ENCODE results near the gene ROR2. TPM values are rescaled to one million over a fixed set of nuclear protein-coding genes. Genes with fewer than 3 reads are reported as not detected.

ROR2 gene
- total RNA-seq, 1 donor from 2014 or later, result not detected

DNA sequence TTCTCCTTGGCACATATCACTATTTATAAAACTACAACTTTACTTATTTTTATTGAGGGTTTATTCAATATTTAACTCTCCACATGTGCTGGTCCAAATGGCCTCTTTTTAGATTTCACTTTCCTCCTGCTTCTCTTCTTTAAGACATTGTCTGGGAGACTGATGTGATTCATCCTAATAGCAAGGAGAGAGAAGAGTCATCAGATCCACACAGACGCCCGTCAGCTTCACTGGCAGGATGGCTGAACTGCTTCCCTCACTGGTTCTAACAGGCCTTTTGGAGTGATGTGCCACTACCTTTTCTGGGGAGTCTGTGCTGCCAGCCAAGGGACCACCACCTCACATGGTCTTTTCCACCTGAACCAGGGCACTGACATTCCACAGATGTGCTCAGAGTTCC is 16.5 kb upstream of the ROR2 start:
- DNase-seq (ENCODE audit: low spot score), result no peak
- H3K27me3 Mint-ChIP-seq (ENCODE audit: low read depth), result peaks cover 26% of the 10 kb centered on the region
- intact Hi-C loops (cut with micrococcal nuclease), result no loop called here
- no peaks in the 10 kb centered on the region for H3K36me3 Mint-ChIP-seq (ENCODE audit: low read depth)
- H3K4me1 Mint-ChIP-seq (ENCODE audit: low read depth), result no peaks in the 10 kb centered on the region
- no peaks in the 10 kb centered on the region for H3K9me3 Mint-ChIP-seq
- H3K27ac Mint-ChIP-seq, result no peak overlapping the region
- no peak overlapping the region for H3K4me3 Mint-ChIP-seq (ENCODE audit: low read depth)

GRCh38 chr9:91963711-91964240 is 13.7 kb upstream of the ROR2 start:
- Mint-ChIP-seq H3K27ac (no peak overlapping the region), H3K27me3 (ENCODE audit: low read depth) (peaks cover 21% of the 10 kb centered on the region), H3K4me3 (ENCODE audit: low read depth) (no peak overlapping the region), H3K9me3 (peaks cover 7% of the 10 kb centered on the region), H3K4me1 (ENCODE audit: low read depth) (no peaks in the 10 kb centered on the region), H3K36me3 (ENCODE audit: low read depth) (no peaks in the 10 kb centered on the region)
- DNase-seq (ENCODE audit: low spot score), result no peak
- intact Hi-C loops (cut with micrococcal nuclease), result no loop called here

DNA sequence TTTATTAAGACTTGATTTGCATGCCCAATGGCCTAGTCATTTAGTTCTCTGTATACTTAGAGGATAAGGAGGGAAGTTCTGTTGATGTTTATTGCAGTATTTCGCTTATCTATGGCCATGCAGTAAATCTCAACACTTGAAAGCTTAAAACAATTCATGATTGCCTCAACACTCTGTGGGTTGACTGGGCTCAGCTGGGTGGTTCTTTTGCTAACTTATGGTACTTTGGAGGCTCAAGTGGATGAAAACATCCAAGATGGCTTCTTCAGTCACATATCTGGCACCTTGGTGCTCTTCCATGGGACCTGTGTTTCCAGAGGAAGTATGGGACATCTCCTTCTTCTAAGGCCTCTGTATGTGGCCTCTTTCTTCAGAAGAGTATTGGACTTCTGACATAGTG is 10.3 kb upstream of the ROR2 start:
- Mint-ChIP-seq H3K4me1 (ENCODE audit: low read depth) (no peaks in the 10 kb centered on the region), H3K9me3 (peaks cover 7% of the 10 kb centered on the region), H3K27ac (no peak overlapping the region), H3K36me3 (ENCODE audit: low read depth) (no peaks in the 10 kb centered on the region), H3K27me3 (ENCODE audit: low read depth) (no peaks in the 10 kb centered on the region), H3K4me3 (ENCODE audit: low read depth) (no peak overlapping the region)
- no peak for DNase-seq (ENCODE audit: low spot score)
- intact Hi-C loops (cut with micrococcal nuclease), result no loop called here

GRCh38 chr9:91958174-91958573 is 8.1 kb upstream of the ROR2 start:
- intact Hi-C loops (cut with micrococcal nuclease), result no loop called here

DNA sequence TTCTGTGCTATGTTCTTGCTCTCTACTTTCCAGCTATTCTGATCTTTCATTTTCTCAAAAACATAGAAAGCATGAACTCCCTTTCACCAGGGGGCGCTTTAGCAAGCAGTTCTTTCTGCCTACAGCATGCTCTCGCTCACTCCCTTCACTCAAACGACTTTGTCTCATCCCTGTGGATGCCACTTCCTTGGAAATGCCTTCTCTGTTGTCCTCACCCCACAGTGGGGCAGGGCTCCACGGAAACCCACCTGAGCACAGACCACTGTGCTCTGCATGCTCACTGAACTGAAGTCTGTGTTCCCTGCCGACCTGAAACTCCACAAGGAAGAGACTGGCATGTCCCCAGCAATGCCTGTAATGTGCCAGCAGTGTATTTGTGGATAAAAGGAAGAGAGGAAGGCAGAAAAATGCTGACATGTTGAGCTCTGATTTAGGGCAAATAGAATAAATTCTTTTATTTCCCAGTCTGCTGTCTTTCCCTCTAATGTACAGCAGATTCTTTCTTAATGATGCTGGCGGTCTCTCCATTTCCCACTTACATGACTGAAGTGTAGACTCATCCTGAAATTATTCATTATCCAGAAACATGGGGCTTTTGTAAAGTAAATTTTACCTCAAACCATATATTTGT is 4.9 kb upstream of the ROR2 start:
- DNase-seq (ENCODE audit: low spot score), result no peak
- H3K4me1 Mint-ChIP-seq (ENCODE audit: low read depth), result peaks cover 4% of the 10 kb centered on the region
- H3K27ac Mint-ChIP-seq, result no peak overlapping the region
- H3K27me3 Mint-ChIP-seq (ENCODE audit: low read depth), result peaks cover 40% of the 10 kb centered on the region
- no peaks in the 10 kb centered on the region for H3K36me3 Mint-ChIP-seq (ENCODE audit: low read depth)
- no peaks in the 10 kb centered on the region for H3K9me3 Mint-ChIP-seq
- intact Hi-C loops (cut with micrococcal nuclease), result loop anchor here (5.0 kb wide), 1 partner anchor 178 kb away; no protein-coding TSS in a partner anchor
- H3K4me3 Mint-ChIP-seq (ENCODE audit: low read depth), result no peak overlapping the region

More at GRCh38 chr9:91958174-91958573, 8.1 kb upstream of the ROR2 start:
- DNase-seq (ENCODE audit: low spot score), result no peak
- Mint-ChIP-seq H3K27me3 (ENCODE audit: low read depth) (peaks cover 13% of the 10 kb centered on the region), H3K27ac (no peak overlapping the region), H3K4me3 (ENCODE audit: low read depth) (no peak overlapping the region), H3K9me3 (peaks cover 7% of the 10 kb centered on the region), H3K36me3 (ENCODE audit: low read depth) (no peaks in the 10 kb centered on the region), H3K4me1 (ENCODE audit: low read depth) (peaks cover 4% of the 10 kb centered on the region)

- Mint-ChIP-seq H3K36me3 (ENCODE audit: low read depth) (no peaks in the 10 kb centered on the region), H3K9me3 (no peaks in the 10 kb centered on the region), H3K4me3 (ENCODE audit: low read depth) (no peak overlapping the region), H3K4me1 (ENCODE audit: low read depth) (peaks cover 4% of the 10 kb centered on the region), H3K27ac (no peak overlapping the region), H3K27me3 (ENCODE audit: low read depth) (peaks cover 40% of the 10 kb centered on the region)
- no peak for DNase-seq (ENCODE audit: low spot score)
- intact Hi-C loops (cut with micrococcal nuclease), result loop anchor here (5.0 kb wide), 1 partner anchor 176 kb away; no protein-coding TSS in a partner anchor
Measured at GRCh38 chr9:91953718-91954117, 3.7 kb upstream of the ROR2 start.

DNA sequence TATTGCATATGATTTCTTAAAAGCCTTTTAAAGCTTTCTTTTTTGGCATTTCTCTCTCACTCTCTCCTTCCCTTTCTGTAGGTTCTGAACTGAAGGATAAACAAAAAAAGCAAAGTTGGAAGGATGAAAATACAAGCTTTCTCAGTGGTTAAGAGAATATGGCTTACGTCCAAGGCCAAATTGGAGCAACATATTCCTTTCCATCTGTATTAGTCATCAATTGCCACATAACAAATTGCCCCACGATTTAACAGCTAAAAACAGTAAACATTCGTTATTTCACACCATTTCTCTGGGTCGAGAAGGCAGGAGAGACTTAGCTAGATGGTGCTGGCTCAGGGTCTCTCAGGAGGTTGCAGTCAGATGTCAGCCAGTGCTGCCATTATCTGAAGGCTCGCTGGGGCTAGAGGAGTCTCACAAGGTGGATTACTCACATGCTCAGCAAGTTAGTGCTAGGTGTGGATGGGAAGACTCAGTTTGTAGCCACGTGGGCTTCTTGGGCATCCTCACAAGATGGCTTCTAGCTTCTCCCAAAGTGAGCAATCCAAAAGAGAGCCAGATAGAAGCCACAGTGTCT is 2.0 kb upstream of the ROR2 start:
- Mint-ChIP-seq H3K27ac (no peak overlapping the region), H3K27me3 (ENCODE audit: low read depth) (peaks cover 52% of the 10 kb centered on the region), H3K4me3 (ENCODE audit: low read depth) (no peak overlapping the region), H3K9me3 (no peaks in the 10 kb centered on the region), H3K4me1 (ENCODE audit: low read depth) (peaks cover 4% of the 10 kb centered on the region), H3K36me3 (ENCODE audit: low read depth) (no peaks in the 10 kb centered on the region)
- intact Hi-C loops (cut with micrococcal nuclease), result loop anchor here (5.0 kb wide), 1 partner anchor 175 kb away; no protein-coding TSS in a partner anchor
- DNase-seq (ENCODE audit: low spot score), result no peak

DNA sequence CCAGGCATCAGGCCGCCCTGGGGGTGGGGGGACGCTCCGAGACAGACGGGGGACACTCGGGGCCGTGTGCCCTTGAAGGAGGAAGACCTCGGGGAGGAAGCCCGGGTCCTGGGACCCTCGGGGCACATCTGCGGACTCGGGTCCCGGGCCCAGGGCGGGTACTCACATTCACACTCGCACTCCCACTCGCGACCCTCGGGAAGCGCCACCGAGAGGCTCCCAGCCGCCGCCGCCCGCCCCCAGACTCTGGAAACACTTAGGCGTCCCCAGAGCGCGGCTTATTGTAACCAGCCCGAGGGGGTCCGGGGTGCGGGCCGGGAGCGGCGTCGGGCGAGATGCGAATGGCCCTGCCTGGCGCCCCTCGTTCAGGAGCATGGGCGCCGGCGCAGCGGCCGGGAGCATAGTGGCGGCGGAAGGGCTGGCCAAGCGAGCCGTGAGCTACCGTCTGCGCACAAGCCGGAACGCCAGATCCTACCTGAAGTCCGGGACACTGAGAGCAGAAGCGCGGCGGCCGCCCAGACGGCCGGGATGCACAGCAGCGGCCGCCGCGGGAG is 559 bp downstream of the ROR2 start:
- intact Hi-C loops (cut with micrococcal nuclease), result no loop called here
- peak overlapping the region; percentile 19 for H3K4me3 Mint-ChIP-seq (ENCODE audit: low read depth)
- peaks cover under 1% of the 10 kb centered on the region for H3K4me1 Mint-ChIP-seq (ENCODE audit: low read depth)
- no peak overlapping the region for H3K27ac Mint-ChIP-seq
- H3K36me3 Mint-ChIP-seq (ENCODE audit: low read depth), result no peaks in the 10 kb centered on the region
- DNase-seq (ENCODE audit: low spot score), result no peak
- no peaks in the 10 kb centered on the region for H3K9me3 Mint-ChIP-seq
- peaks cover 72% of the 10 kb centered on the region for H3K27me3 Mint-ChIP-seq (ENCODE audit: low read depth)

DNA sequence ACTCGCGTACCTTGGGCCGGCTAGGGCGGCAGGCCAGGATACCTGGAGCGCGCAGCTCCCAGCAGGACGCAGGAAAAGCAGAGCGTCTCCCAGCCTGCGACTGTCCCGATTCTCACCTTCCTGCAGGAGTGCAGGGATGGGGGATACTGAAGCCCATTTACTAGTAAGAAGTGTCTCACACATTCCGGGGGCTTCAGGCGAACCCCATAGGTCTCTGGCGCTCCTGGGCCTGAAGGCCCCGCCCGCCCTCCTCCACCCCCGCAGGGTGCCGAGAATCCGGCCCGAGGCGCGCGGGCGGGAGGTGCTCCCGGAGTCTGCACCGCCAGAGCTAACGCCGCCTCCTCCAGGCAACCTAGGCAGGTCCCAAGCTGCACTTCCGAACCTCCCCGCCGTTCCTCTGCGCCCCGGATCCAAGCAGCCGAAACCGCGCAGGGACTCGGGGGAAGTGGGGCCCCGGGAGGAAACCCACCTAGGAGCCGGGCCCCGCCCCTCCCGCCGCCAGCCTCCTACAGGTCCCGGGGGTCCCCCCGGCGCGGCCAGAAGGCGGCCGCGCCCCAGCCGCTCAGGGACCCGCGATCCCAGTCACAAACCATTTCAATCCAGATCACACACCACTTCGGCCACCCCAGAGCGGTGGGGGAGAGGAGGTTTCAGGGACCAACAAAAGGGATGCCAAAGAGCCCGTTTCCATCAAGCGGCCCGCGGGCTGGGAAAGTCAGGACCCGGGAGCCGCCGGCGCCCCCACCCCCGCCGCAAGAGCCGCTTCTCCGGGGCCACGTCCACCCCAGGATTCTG is 1.2 kb downstream of the ROR2 start:
- Mint-ChIP-seq H3K9me3 (no peaks in the 10 kb centered on the region), H3K27me3 (ENCODE audit: low read depth) (peaks cover 72% of the 10 kb centered on the region), H3K4me3 (ENCODE audit: low read depth) (no peak overlapping the region), H3K36me3 (ENCODE audit: low read depth) (no peaks in the 10 kb centered on the region), H3K27ac (no peak overlapping the region), H3K4me1 (ENCODE audit: low read depth) (no peaks in the 10 kb centered on the region)
- DNase-seq (ENCODE audit: low spot score), result peak; percentile 17
- intact Hi-C loops (cut with micrococcal nuclease), result no loop called here

DNA sequence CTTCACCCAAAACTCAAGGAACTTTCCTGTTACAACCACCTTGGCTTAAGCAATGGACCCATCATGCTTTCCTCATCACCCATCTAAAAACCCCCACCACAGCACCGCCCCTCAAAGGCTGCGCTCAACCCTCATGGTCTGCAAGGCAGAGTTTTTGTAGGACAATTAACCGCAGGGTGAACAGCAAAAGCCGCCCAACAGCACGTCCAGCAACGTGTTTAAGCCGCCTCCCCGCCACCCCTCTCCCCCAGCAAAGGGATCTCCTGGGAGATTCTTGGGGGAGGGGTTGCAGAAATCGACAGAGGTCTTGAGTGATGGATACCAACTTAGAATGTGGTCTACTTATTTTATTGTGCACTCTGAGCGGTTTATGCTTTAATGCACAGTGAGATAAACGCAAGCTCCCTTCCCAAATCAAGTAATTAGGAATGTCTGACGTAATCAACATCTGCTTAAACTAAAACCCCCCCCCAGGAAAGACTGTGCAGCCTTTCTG is 1.9 kb downstream of the ROR2 start:
- Mint-ChIP-seq H3K36me3 (ENCODE audit: low read depth) (no peaks in the 10 kb centered on the region), H3K9me3 (no peaks in the 10 kb centered on the region), H3K27ac (no peak overlapping the region), H3K4me1 (ENCODE audit: low read depth) (no peaks in the 10 kb centered on the region), H3K4me3 (ENCODE audit: low read depth) (no peak overlapping the region), H3K27me3 (ENCODE audit: low read depth) (peaks cover 73% of the 10 kb centered on the region)
- intact Hi-C loops (cut with micrococcal nuclease), result no loop called here
- DNase-seq (ENCODE audit: low spot score), result no peak

DNA sequence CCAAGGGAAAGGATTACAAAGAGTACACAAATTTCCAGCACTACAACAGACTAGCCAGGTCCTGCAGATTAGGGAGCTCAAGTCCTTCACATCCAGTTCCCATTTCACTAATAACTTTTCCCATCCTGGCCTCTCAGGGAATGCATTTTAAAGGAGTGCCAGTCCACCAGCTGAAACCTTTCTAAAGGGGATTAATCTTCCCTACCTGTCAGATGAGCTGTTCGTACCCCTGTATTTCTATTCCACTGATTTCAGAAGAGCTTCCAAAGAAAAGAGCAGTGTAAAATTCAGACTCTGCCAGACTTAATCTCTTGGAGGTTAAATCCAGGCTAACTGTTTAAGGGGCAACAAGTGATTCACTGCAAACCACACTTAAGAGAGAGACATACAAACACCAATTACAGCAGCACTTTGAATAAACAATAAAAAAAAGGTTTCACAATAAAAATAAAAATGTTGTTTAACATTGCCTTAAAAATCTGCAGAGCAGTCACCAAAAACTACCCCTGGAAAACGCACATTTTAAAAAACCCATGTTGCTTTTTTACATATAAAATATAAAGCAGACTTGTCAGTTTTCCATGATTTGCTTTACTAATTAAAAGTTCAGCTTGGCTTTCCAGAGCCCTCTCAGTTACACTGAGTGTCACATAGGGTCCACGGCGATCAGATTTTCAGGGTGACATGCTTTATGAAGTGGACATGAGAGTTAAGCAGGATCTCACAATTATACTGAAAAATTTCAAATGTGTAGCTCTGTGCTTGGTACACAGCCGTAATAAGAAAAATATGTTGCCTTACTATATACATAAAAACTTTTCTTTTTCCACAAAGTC is 3.2 kb downstream of the ROR2 start:
- H3K9me3 Mint-ChIP-seq, result no peaks in the 10 kb centered on the region
- intact Hi-C loops (cut with micrococcal nuclease), result no loop called here
- DNase-seq (ENCODE audit: low spot score), result no peak
- no peak overlapping the region for H3K27ac Mint-ChIP-seq
- no peaks in the 10 kb centered on the region for H3K4me1 Mint-ChIP-seq (ENCODE audit: low read depth)
- H3K27me3 Mint-ChIP-seq (ENCODE audit: low read depth), result peaks cover 62% of the 10 kb centered on the region
- no peaks in the 10 kb centered on the region for H3K36me3 Mint-ChIP-seq (ENCODE audit: low read depth)
- no peak overlapping the region for H3K4me3 Mint-ChIP-seq (ENCODE audit: low read depth)

GRCh38 chr9:91946196-91946595 is 3.8 kb downstream of the ROR2 start:
- no peak for DNase-seq (ENCODE audit: low spot score)
- H3K27ac Mint-ChIP-seq, result no peak overlapping the region
- H3K9me3 Mint-ChIP-seq, result no peaks in the 10 kb centered on the region
- H3K4me1 Mint-ChIP-seq (ENCODE audit: low read depth), result no peaks in the 10 kb centered on the region
- peaks cover 57% of the 10 kb centered on the region for H3K27me3 Mint-ChIP-seq (ENCODE audit: low read depth)
- no peaks in the 10 kb centered on the region for H3K36me3 Mint-ChIP-seq (ENCODE audit: low read depth)
- H3K4me3 Mint-ChIP-seq (ENCODE audit: low read depth), result no peak overlapping the region
- intact Hi-C loops (cut with micrococcal nuclease), result no loop called here

All from activated T-helper 2 cell treated with anti-CD3 and anti-CD28 coated beads, Interferon-gamma antibody, Interleukin-2, Interleukin-4, amounts not matched to agents 10 μg/mL and 5 μg/mL and 100 μg/mL, durations not matched to agents 14 hours and 24 hours and 36 hours (primary cell).